Suprapubic skin (tissue), 4 donors: ENCODE results near the gene MORC2. TPM values are rescaled to one million over a fixed set of nuclear protein-coding genes. Genes with fewer than 3 reads are reported as not detected.
A peak's percentile ranks its signal among the peaks of the same experiment; 100 is the strongest.

Experiments
- DNase-seq, 2 donors: peaks; one replicate each; pipeline ENCODE4 v3.0.0-alpha.2; 2019; ENCODE audit warnings: low spot score in 2 of 2
- H3K27ac ChIP-seq: fragments of 200-600 bp; sonication (generic); one replicate; pipeline ENCODE4 v1.5.1; 2019
- H3K27me3 ChIP-seq: fragments of 200-600 bp; sonication (generic); one replicate; pipeline ENCODE4 v1.5.1; 2019
- H3K36me3 ChIP-seq: fragments of 200-600 bp; sonication (generic); one replicate; pipeline ENCODE4 v1.5.1; 2019
- H3K4me1 ChIP-seq: fragments of 200-600 bp; sonication (generic); one replicate; pipeline ENCODE4 v1.5.1; 2019
- H3K4me3 ChIP-seq: fragments of 200-600 bp; sonication (generic); one replicate; pipeline ENCODE4 v1.5.1; 2019; ENCODE audit warnings: mild to moderate bottlenecking
- H3K9me3 ChIP-seq: fragments of 200-600 bp; sonication (generic); one replicate; pipeline ENCODE4 v1.5.1; 2019
- EP300 ChIP-seq: sonication (generic); formaldehyde crosslinking; IDR thresholded peaks from one replicate; pipeline ENCODE4 v1.6.1; 2017; ENCODE audit warnings: antibody characterized with exemption
- POLR2A ChIP-seq, 2 donors: fragments of 450-650 bp; IDR thresholded peaks; one replicate each; pipeline ENCODE4 v1.6.1; 2017; ENCODE audit warnings: antibody characterized with exemption in 2 of 2, mild to moderate bottlenecking in 2 of 2, moderate library complexity in 2 of 2
- POLR2AphosphoS5 ChIP-seq, 3 donors: sonication (generic); formaldehyde crosslinking; IDR thresholded peaks; one replicate each; pipeline ENCODE4 v1.6.1; 2017; ENCODE audit warnings: antibody characterized with exemption in 3 of 3
- WGBS: methylation state at CpG from one replicate; pipeline ENCODE4 v1.1.5; 2018; 5-methylcytosine and 5-hydroxymethylcytosine counted together
- total RNA-seq, 4 donors: library from RNA; depleted of rRNA; stranded (reverse); fragments of >200 nt; gene quantifications; one replicate each; pipeline ENCODE4 v1.1.0, GENCODE V29; 2016
- TF ChIP-seq, protein P1 (sequence below), 2 donors: fragments of 200-600 bp in 1 of 2; fragments of 450-650 bp in 1 of 2; sonication (generic) in 1 of 2; IDR thresholded peaks; one replicate each; pipeline ENCODE4 v1.5.1; 2016 to 2019; ENCODE audit warnings: antibody characterized with exemption in 2 of 2, mild to moderate bottlenecking in 1 of 2, moderate library complexity in 1 of 2

Gene MORC2
- 10 to 100 TPM; 12.9 to 38.7 (median 21.3) TPM for total RNA-seq

DNA sequence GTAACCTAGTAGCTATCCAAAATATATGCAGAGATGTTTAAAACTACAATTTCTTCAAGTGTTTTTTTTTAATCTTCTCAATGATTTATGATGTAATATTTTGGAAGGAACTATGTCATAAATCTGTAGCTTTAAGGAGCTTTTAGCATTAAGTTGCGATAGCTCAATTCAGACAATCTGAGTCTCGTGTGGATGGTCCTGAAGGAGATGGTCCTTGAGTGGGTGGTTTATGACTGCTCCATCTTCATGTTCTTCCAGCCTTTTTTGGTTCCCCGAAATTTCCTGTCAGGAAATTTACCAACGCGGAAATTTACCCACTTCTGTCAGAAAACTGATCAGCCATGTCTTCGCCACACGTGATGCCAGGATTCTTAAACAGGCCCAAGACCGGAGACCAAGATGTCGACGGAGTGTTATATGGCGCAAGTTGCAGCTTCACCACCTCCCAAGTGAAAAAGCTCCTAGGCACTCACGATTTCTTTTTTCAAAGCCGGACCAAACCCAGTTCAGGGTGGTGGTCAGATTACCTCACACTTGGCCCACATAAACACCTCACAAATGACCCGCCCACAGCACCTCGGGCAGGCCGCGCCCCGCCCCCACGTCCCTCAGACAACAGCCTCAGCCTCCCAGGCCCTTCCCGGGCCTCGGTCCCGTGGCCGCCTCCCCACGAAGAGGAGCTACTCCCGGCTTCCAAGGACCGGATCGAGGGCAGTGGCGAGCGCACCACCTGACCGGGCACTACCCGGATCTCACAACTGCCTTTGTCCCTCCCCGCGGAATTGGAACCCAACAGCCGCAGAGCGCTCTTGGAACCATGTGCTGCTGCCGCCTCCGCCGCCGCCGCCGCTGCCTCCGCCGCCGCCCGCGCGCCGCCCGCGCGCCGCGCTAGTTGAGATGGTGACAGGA lies at the start of gene MORC2:
Gene MORC2, minus strand, starts transcription at position 760 of the 909 bp plus-strand sequence. CDS start 885 bp downstream, outside the sequence.
- no peak for TF ChIP-seq EP300
- TF ChIP-seq POLR2AphosphoS5 (IDR thresholded peaks at IDR 0.05) = no peak
- TF ChIP-seq, protein P1, sequence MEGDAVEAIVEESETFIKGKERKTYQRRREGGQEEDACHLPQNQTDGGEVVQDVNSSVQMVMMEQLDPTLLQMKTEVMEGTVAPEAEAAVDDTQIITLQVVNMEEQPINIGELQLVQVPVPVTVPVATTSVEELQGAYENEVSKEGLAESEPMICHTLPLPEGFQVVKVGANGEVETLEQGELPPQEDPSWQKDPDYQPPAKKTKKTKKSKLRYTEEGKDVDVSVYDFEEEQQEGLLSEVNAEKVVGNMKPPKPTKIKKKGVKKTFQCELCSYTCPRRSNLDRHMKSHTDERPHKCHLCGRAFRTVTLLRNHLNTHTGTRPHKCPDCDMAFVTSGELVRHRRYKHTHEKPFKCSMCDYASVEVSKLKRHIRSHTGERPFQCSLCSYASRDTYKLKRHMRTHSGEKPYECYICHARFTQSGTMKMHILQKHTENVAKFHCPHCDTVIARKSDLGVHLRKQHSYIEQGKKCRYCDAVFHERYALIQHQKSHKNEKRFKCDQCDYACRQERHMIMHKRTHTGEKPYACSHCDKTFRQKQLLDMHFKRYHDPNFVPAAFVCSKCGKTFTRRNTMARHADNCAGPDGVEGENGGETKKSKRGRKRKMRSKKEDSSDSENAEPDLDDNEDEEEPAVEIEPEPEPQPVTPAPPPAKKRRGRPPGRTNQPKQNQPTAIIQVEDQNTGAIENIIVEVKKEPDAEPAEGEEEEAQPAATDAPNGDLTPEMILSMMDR (IDR thresholded peaks at IDR 0.05) = no peak
- TF ChIP-seq POLR2A (IDR thresholded peaks at IDR 0.05) = no peak
- Histone ChIP-seq H3K36me3 (peaks cover 23% of the 10 kb centered on the region), H3K9me3 (peaks cover 21% of the 10 kb centered on the region), H3K4me3 (peak within 1 kb of the TSS; percentile 79), H3K27ac (peak within 1 kb of the TSS; percentile 96), H3K4me1 (peaks cover 19% of the 10 kb centered on the region), H3K27me3 (no peaks in the 10 kb centered on the region)
- WGBS = 50% methylated on average over 18 of the region's 53 CpGs
- DNase-seq = peak; percentile 79

DNA sequence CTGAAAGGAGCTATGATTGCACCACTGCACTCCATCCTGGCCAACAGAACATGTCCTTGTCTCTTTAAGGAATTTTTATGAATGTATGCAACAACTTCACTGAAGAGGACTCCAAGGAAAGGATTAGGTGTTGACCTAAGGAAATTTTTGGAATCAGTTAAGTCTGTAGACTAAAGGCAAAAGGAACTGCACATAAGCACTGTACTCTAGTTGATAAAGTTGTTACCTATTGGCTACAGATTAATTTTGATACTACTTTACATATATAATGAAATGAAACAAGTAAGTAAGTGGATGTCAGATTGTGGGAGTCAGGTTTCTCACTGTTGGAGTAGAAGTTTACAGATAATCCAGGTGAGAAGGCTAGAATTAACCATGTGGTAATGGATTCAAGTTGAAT lies 37.0 kb upstream of the MORC2 start:
- H3K4me3 ChIP-seq = no peak overlapping the region
- H3K9me3 ChIP-seq = peaks cover 6% of the 10 kb centered on the region
- no peak for DNase-seq
- no peaks in the 10 kb centered on the region for H3K4me1 ChIP-seq
- TF ChIP-seq EP300 (no peak), POLR2AphosphoS5 (IDR thresholded peaks at IDR 0.05) (no peak), POLR2A (IDR thresholded peaks at IDR 0.05) (no peak)
- TF ChIP-seq, protein P1 (IDR thresholded peaks at IDR 0.05) = no peak
- no peaks in the 10 kb centered on the region for H3K36me3 ChIP-seq
- H3K27me3 ChIP-seq = no peaks in the 10 kb centered on the region
- no peak overlapping the region for H3K27ac ChIP-seq

DNA sequence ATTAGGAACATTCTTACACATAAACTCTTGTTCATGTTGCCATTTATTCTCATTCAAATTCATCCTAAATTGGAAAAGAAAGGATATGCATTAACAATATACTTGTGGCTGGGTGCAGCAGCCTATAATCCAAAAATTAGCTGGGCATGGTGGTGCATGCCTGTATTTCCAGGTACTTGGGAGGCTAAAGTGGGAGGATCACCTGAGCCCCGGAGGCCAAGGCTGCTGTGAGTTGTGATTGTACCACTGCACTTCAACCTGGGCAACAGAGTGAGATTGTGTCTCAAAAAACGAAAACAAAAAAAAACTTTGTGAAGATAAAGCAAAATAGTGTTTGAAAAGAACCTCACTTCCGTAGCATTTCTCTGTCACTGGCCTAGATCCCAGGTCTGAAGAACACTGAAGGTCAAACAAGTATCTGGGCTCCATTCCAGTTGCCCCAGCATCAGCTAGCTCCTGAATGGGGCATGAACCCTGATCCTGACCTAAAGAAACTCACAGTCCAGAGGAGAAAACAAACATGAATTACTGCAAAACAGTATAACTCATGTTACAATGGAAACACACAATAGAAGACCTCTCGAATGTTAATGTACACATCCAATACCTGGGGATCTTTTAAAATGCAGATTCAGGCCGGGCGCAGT lies 32.7 kb upstream of the MORC2 start:
- Histone ChIP-seq H3K36me3 (no peaks in the 10 kb centered on the region), H3K27me3 (no peaks in the 10 kb centered on the region), H3K4me1 (no peaks in the 10 kb centered on the region), H3K9me3 (peaks cover 6% of the 10 kb centered on the region), H3K27ac (no peak overlapping the region), H3K4me3 (no peak overlapping the region)
- DNase-seq = no peak
- WGBS = 90% methylated on average over 6 of the region's 6 CpGs
- TF ChIP-seq POLR2A (IDR thresholded peaks at IDR 0.05) (no peak), POLR2AphosphoS5 (IDR thresholded peaks at IDR 0.05) (no peak), EP300 (no peak)
- TF ChIP-seq, protein P1 (IDR thresholded peaks at IDR 0.05) = no peak

DNA sequence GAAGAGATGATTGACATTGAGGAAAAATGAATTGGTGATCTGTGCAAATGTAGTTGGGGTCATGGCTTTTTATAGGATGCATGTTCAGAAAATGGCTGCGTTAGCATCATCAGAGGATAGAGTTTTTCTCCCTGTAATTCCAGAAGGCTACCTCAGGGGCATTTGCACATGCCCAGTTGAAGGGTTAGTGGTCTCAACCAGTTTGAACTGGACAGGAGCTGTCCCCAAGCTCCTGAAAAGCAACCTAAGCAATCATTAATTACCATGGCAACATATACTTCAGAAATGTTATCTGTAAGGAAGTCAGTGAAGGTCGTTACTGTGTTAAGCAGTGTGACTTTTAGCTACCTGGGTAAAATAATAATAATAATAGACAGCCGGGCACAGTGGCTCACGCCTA lies 29.8 kb upstream of the MORC2 start:
- WGBS = 93% methylated on average over 4 of the region's 4 CpGs
- Histone ChIP-seq H3K36me3 (no peaks in the 10 kb centered on the region), H3K4me1 (no peaks in the 10 kb centered on the region), H3K27ac (no peak overlapping the region), H3K27me3 (no peaks in the 10 kb centered on the region), H3K9me3 (peaks cover 3% of the 10 kb centered on the region), H3K4me3 (no peak overlapping the region)
- TF ChIP-seq POLR2AphosphoS5 (IDR thresholded peaks at IDR 0.05) (no peak), POLR2A (IDR thresholded peaks at IDR 0.05) (no peak), EP300 (no peak)
- TF ChIP-seq, protein P1 (IDR thresholded peaks at IDR 0.05) = no peak
- no peak for DNase-seq

DNA sequence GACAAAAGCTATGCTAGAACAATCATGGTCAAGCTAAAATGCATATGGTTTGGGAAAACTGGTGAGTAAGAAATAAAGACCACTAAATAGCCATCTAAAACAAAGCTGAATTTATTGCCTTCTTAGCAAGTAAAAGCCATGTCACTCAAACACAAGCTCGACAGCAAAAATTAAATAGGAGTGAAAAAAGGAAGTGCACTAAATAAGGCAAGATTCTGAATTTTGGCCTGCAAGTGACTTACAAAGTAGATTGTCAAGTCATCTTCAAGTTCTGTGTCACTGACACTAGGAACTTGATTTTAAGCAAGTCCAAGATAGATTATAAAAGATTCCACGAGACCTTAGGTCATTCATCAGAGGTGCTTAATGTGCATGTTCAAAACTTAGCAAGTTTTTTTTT lies 27.9 kb upstream of the MORC2 start:
- WGBS = 68% methylated on average over 2 of the region's 2 CpGs
- H3K4me1 ChIP-seq = no peaks in the 10 kb centered on the region
- DNase-seq = no peak
- TF ChIP-seq POLR2AphosphoS5 (IDR thresholded peaks at IDR 0.05) = no peak
- no peak overlapping the region for H3K4me3 ChIP-seq
- no peaks in the 10 kb centered on the region for H3K27me3 ChIP-seq
- H3K27ac ChIP-seq = no peak overlapping the region
- no peaks in the 10 kb centered on the region for H3K36me3 ChIP-seq
- H3K9me3 ChIP-seq = peaks cover 3% of the 10 kb centered on the region
